ENCODE data around the gene PRRT1. TPM values are rescaled to one million over a fixed set of nuclear protein-coding genes. Genes with fewer than 3 reads are reported as not detected.

The PRRT1 gene
- total and polyA plus RNA-seq, 4 donors, result 0.08 to 0.24 (median 0.19) TPM; not detected in 1

DNA sequence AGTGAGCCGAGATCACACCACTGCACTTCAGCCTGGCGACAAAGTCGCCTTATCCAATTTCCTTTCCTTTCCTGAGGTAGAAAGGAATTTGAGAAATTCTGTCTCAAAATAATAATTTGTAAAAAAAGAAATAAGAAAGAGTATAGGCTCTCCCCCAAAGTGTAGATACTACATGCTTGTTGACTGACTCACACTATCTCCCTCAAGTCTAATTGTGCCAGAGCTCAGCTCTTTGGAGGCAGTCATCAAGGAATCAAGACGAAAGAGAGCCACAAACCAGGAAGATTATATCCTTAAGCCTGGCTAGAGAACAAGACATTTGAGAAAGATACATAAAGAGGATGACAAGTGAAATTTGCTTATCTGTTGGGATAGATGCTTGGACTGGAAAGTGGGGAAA, 18.0 kb downstream of the PRRT1 start:
- Histone ChIP-seq H3K36me3 (ENCODE audit: control insufficient read depth in 4 of 4, insufficient read depth in 3 of 4, low read depth in 1 of 4, low read length in 3 of 4) (no peaks in the 10 kb centered on the region), H3K9ac (ENCODE audit: low read depth in 1 of 2, low read length in 2 of 2) (no peak overlapping the region), H3K4me1 (ENCODE audit: control insufficient read depth in 4 of 4, insufficient read depth in 4 of 4, low read length in 3 of 4) (peaks cover 3 to 13% (median 10%) of the 10 kb centered on the region in 4 donors), H3K27ac (ENCODE audit: low read depth in 1 of 2, low read length in 2 of 2) (no peak overlapping the region), H3K4me3 (ENCODE audit: low read depth in 1 of 3, low read length in 3 of 3) (no peak overlapping the region), H3K27me3 (ENCODE audit: control insufficient read depth in 4 of 4, insufficient read depth in 4 of 4, low read length in 3 of 4) (no peaks in the 10 kb centered on the region), H3K9me3 (ENCODE audit: control insufficient read depth in 4 of 4, low read length in 3 of 4) (no peaks in the 10 kb centered on the region)
- no peak for DNase-seq (ENCODE audit: low spot score)
- WGBS, result 85% methylated on average over 4 of the region's 4 CpGs
- TF ChIP-seq, protein P1, sequence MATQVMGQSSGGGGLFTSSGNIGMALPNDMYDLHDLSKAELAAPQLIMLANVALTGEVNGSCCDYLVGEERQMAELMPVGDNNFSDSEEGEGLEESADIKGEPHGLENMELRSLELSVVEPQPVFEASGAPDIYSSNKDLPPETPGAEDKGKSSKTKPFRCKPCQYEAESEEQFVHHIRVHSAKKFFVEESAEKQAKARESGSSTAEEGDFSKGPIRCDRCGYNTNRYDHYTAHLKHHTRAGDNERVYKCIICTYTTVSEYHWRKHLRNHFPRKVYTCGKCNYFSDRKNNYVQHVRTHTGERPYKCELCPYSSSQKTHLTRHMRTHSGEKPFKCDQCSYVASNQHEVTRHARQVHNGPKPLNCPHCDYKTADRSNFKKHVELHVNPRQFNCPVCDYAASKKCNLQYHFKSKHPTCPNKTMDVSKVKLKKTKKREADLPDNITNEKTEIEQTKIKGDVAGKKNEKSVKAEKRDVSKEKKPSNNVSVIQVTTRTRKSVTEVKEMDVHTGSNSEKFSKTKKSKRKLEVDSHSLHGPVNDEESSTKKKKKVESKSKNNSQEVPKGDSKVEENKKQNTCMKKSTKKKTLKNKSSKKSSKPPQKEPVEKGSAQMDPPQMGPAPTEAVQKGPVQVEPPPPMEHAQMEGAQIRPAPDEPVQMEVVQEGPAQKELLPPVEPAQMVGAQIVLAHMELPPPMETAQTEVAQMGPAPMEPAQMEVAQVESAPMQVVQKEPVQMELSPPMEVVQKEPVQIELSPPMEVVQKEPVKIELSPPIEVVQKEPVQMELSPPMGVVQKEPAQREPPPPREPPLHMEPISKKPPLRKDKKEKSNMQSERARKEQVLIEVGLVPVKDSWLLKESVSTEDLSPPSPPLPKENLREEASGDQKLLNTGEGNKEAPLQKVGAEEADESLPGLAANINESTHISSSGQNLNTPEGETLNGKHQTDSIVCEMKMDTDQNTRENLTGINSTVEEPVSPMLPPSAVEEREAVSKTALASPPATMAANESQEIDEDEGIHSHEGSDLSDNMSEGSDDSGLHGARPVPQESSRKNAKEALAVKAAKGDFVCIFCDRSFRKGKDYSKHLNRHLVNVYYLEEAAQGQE (IDR thresholded peaks at IDR 0.05), result no peak
- TF ChIP-seq, protein P2, sequence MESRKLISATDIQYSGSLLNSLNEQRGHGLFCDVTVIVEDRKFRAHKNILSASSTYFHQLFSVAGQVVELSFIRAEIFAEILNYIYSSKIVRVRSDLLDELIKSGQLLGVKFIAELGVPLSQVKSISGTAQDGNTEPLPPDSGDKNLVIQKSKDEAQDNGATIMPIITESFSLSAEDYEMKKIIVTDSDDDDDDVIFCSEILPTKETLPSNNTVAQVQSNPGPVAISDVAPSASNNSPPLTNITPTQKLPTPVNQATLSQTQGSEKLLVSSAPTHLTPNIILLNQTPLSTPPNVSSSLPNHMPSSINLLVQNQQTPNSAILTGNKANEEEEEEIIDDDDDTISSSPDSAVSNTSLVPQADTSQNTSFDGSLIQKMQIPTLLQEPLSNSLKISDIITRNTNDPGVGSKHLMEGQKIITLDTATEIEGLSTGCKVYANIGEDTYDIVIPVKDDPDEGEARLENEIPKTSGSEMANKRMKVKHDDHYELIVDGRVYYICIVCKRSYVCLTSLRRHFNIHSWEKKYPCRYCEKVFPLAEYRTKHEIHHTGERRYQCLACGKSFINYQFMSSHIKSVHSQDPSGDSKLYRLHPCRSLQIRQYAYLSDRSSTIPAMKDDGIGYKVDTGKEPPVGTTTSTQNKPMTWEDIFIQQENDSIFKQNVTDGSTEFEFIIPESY (IDR thresholded peaks at IDR 0.05), result no peak
- TF ChIP-seq FOXA1 (IDR thresholded peaks at IDR 0.05), result no peak
- TF ChIP-seq NR2F2 (IDR thresholded peaks at IDR 0.05), result no peak
- no peak for TF ChIP-seq HNF4G (IDR thresholded peaks at IDR 0.05)
- TF ChIP-seq, protein P3, sequence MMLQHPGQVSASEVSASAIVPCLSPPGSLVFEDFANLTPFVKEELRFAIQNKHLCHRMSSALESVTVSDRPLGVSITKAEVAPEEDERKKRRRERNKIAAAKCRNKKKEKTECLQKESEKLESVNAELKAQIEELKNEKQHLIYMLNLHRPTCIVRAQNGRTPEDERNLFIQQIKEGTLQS (IDR thresholded peaks at IDR 0.05), result no peak
- TF ChIP-seq TAF1 (conservative IDR thresholded peaks at IDR 0.05), result no peak

DNA sequence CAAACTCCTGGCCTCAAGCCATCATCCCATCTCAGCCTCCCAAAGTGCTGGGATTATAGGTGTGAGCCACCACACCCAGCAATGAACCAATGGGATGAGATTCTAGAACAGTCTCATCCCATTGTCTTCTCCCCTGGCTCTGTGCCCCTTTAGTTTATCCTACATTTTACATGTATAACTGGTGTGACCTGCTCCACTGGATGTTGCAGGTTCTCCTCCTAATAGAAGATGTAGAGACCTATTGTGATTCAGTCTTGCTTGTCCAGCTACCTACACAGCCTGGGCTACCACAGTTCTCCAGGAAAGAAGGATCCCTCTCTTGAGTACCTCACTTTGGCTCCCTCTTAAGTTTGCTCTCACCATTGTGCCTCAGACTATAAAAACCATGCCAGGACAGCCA, 19.6 kb downstream of the PRRT1 start:
- Histone ChIP-seq H3K4me1 (ENCODE audit: control insufficient read depth in 4 of 4, insufficient read depth in 4 of 4, low read length in 3 of 4) (peaks cover 3 to 23% (median 20%) of the 10 kb centered on the region in 4 donors), H3K27ac (ENCODE audit: low read depth in 1 of 2, low read length in 2 of 2) (no peak overlapping the region), H3K4me3 (ENCODE audit: low read depth in 1 of 3, low read length in 3 of 3) (no peak overlapping the region), H3K27me3 (ENCODE audit: control insufficient read depth in 4 of 4, insufficient read depth in 4 of 4, low read length in 3 of 4) (no peaks in the 10 kb centered on the region), H3K9ac (ENCODE audit: low read depth in 1 of 2, low read length in 2 of 2) (no peak overlapping the region), H3K9me3 (ENCODE audit: control insufficient read depth in 4 of 4, low read length in 3 of 4) (no peaks in the 10 kb centered on the region), H3K36me3 (ENCODE audit: control insufficient read depth in 4 of 4, insufficient read depth in 3 of 4, low read depth in 1 of 4, low read length in 3 of 4) (no peaks in the 10 kb centered on the region)
- no peak for TF ChIP-seq RAD21 (IDR thresholded peaks at IDR 0.05)
- TF ChIP-seq, protein P4, sequence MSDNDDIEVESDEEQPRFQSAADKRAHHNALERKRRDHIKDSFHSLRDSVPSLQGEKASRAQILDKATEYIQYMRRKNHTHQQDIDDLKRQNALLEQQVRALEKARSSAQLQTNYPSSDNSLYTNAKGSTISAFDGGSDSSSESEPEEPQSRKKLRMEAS (IDR thresholded peaks at IDR 0.05), result no peak
- TF ChIP-seq NR2F2 (IDR thresholded peaks at IDR 0.05), result no peak
- no peak for TF ChIP-seq YY1 (IDR thresholded peaks at IDR 0.05)
- TF ChIP-seq, protein P3 (IDR thresholded peaks at IDR 0.05), result no peak
- no peak for TF ChIP-seq SP1 (IDR thresholded peaks at IDR 0.05)
- TF ChIP-seq RXRA (IDR thresholded peaks at IDR 0.05), result no peak
- TF ChIP-seq, protein P1 (IDR thresholded peaks at IDR 0.05), result no peak
- TF ChIP-seq FOXA1 (IDR thresholded peaks at IDR 0.05), result no peak
- TF ChIP-seq GABPA (IDR thresholded peaks at IDR 0.05 in 1 of 2, conservative IDR thresholded peaks at IDR 0.05 in 1 of 2), result no peak
- TF ChIP-seq, protein P2 (IDR thresholded peaks at IDR 0.05), result no peak
- TF ChIP-seq HNF4A (conservative IDR thresholded peaks at IDR 0.05), result no peak
- no peak for TF ChIP-seq EGR1 (IDR thresholded peaks at IDR 0.05; ENCODE audit: low read depth in 2 of 2)
- DNase-seq (ENCODE audit: low spot score), result no peak

Measured in liver (tissue), 9 donors.